BE2C (cell line): ENCODE data around the gene PHC2.

Experiments used
- DNase-seq: peaks from one replicate; pipeline ENCODE4 v3.0.0-alpha.2; 2020
- H3K27me3 ChIP-seq: fragments of 250-450 bp; sonication (Bioruptor Pico); 2 replicates; pipeline ENCODE4 v1.5.1; 2020; ENCODE audit warnings: mild to moderate bottlenecking
- H3K36me3 ChIP-seq: fragments of 250-450 bp; sonication (Bioruptor Pico); 2 replicates; pipeline ENCODE4 v1.5.1; 2020; ENCODE audit warnings: mild to moderate bottlenecking
- H3K4me1 ChIP-seq: fragments of 250-450 bp; sonication (Bioruptor Pico); 2 replicates; pipeline ENCODE4 v1.5.1; 2020
- H3K4me3 ChIP-seq: 2 replicates; pipeline ENCODE4 v1.5.1; 2011; ENCODE audit warnings: low read depth, low read length
- H3K9me3 ChIP-seq: fragments of 250-450 bp; sonication (Bioruptor Pico); 2 replicates; pipeline ENCODE4 v1.5.1; 2020
- TF ChIP-seq, protein P1 (sequence below): IDR thresholded peaks from 2 replicates; pipeline ENCODE4 v1.5.1; 2012; ENCODE audit warnings: mild to moderate bottlenecking, low read depth, low read length

Gene PHC2

GRCh38 chr1:33302325-33302724 is 128.6 kb downstream of the PHC2 start:
- no peaks in the 10 kb centered on the region for H3K9me3 ChIP-seq
- no peaks in the 10 kb centered on the region for H3K36me3 ChIP-seq
- TF ChIP-seq, protein P1, sequence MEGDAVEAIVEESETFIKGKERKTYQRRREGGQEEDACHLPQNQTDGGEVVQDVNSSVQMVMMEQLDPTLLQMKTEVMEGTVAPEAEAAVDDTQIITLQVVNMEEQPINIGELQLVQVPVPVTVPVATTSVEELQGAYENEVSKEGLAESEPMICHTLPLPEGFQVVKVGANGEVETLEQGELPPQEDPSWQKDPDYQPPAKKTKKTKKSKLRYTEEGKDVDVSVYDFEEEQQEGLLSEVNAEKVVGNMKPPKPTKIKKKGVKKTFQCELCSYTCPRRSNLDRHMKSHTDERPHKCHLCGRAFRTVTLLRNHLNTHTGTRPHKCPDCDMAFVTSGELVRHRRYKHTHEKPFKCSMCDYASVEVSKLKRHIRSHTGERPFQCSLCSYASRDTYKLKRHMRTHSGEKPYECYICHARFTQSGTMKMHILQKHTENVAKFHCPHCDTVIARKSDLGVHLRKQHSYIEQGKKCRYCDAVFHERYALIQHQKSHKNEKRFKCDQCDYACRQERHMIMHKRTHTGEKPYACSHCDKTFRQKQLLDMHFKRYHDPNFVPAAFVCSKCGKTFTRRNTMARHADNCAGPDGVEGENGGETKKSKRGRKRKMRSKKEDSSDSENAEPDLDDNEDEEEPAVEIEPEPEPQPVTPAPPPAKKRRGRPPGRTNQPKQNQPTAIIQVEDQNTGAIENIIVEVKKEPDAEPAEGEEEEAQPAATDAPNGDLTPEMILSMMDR: no peak
- H3K4me1 ChIP-seq: no peaks in the 10 kb centered on the region
- no peaks in the 10 kb centered on the region for H3K27me3 ChIP-seq
- H3K4me3 ChIP-seq: no peak overlapping the region
- DNase-seq: no peak

- H3K36me3 ChIP-seq: no peaks in the 10 kb centered on the region
- no peak for DNase-seq
- no peaks in the 10 kb centered on the region for H3K27me3 ChIP-seq
- H3K4me1 ChIP-seq: no peaks in the 10 kb centered on the region
- no peak overlapping the region for H3K4me3 ChIP-seq
- no peaks in the 10 kb centered on the region for H3K9me3 ChIP-seq
- TF ChIP-seq, protein P1: no peak
Observed at GRCh38 chr1:33301273-33301984, 129.5 kb downstream of the PHC2 start.

GRCh38 chr1:33300673-33301072 is 130.2 kb downstream of the PHC2 start:
- Histone ChIP-seq H3K27me3 (no peaks in the 10 kb centered on the region), H3K4me3 (no peak overlapping the region), H3K9me3 (no peaks in the 10 kb centered on the region), H3K36me3 (no peaks in the 10 kb centered on the region), H3K4me1 (no peaks in the 10 kb centered on the region)
- no peak for DNase-seq
- TF ChIP-seq, protein P1: no peak

DNA sequence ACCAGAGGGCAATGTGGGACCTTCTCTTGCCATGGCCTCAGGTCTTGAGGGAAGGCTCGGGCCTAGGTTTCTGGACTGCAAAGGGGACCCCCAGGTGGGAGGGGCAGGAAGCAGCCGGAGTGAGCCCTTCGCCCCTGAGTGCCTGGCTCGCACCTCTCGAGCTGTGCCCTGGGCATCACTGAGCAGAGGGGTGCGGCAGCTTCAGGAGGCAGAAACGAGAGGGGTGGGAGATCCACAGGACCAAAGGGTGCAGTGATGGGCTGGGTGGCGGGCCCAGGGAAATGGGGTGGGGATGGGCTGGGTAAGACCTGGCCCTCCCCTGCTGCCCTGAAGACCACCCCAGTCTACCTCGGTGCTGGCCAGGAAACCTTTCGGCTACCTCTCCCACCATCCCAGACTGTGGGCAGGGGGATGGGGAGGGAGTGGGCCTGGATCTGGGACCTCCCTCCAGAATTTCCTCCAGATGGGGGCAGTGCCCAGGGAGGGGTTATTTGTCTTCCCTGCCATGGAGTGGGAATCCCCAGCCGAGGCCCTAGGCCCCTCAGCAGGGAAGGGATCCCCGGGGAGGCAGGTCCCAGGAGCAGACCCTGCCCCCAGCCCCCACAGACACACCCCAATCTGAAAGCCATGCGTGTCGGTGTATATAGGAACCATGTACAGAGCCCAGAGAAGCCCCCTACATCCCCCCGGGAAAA is 131.3 kb downstream of the PHC2 start:
- Histone ChIP-seq H3K9me3 (no peaks in the 10 kb centered on the region), H3K4me1 (no peaks in the 10 kb centered on the region), H3K36me3 (no peaks in the 10 kb centered on the region), H3K27me3 (no peaks in the 10 kb centered on the region), H3K4me3 (no peak overlapping the region)
- TF ChIP-seq, protein P1: no peak
- no peak for DNase-seq

DNA sequence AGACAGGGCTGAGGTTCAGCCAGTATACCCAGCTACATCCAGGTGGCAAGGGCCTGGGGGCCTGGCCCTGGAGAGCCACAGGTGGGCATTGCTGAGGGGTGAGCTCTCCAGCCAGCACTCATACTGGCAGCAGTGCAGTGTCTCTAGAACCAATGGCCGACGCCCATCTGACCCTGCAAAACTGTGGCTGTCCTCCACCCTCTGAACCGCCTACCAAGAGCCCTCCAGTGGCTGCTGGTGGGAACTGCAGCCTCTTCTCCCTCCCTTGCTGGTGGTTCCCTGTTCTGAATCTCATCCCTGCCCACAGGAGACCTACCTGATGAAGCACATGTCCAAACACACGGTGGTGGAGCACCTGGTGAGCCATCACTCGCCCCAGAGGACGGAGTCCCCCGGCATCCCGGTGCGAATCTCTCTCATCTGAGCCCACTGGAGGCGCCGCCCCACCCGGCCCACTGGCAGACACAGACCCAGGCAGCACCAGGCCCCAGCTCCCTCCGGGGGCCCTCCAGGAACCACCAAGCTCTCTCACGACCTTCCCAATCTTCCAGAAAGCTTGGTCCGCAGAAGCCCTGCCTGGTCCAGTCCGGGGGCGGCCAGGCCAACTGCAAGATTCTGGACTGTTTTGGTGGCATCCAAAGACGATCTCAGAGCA is 132.1 kb downstream of the PHC2 start:
- Histone ChIP-seq H3K27me3 (no peaks in the 10 kb centered on the region), H3K4me3 (no peak overlapping the region), H3K9me3 (no peaks in the 10 kb centered on the region), H3K36me3 (no peaks in the 10 kb centered on the region), H3K4me1 (no peaks in the 10 kb centered on the region)
- TF ChIP-seq, protein P1: peak; percentile 67
- DNase-seq: peak; percentile 59
